Stimulated activated CD8-positive, alpha-beta memory T cell treated with anti-CD3 and anti-CD28 coated beads, Interleukin-7, amount 100 ng/mL, for 4 hours (primary cell): Measurements from ENCODE around the gene ZNF816.
"Not testable (repeated sequence)": the region's sequence is repeated elsewhere in the genome, so short reads cannot be mapped to it uniquely, and the experiment has no call there.

Experiments used
- DNase-seq, 2 donors: peaks; one replicate each; pipeline ENCODE4 v3.0.0-alpha.2; 2020; ENCODE audit warnings: low read depth in 2 of 2

Gene ZNF816

DNA sequence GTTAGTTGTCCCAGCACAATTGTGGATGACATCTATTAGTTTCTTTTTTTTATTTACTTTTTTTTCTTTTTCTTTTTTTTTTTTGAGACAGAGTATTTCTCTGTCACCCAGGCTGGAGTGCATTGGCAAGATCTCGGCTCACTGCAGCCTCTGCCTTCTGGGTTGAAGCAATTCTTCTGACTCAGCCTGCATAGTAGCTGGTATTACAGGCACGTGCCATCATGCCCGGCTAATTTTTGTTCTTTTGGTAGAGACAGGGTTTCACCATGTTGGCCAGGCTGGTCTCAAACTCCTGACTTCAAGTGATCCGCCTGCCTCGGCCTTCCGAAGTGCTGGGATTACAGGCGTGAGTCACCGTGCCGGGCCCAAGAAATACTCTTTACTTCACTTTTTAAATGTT, 38.0 kb downstream of the ZNF816 start:
- not testable (repeated sequence) for DNase-seq

DNA sequence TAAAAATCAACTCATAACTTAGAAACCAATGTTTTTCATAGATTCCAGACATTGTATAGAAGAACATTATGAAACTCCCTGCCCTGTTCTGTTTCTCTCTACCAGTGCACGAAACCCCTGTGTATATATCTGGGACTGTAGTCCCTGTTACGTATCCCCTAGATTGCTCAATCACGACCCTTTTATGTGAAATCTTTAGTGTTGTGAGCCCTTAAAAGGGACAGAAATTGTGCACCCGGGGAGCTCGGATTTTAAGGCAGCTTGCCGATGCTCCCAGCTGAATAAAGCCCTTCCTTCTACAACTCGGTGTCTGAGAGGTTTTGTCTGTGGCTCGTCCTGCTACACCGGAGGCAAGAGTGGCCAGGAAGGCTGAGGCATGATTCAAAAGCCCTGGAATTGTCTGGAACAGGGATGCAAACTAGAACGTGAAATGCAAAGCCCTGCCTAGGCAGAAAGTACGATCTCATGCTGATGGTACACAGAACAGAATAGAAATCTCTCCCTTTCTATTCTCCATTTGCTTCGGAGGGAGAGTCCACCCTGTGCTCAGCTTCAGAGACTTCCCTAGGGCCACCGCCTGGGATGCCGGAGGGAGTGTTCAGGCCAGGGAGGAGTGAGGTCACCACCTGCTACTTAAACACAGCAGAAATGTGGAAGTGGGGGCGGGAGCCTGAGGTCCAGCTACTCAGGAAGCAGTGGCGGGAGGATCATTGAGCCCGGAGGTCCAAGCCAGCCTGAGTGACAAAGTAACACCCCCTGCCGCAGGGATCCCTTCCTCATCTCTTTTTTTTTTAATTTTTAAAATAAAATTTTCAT, 38.7 kb downstream of the ZNF816 start:
- DNase-seq = no peak

DNA sequence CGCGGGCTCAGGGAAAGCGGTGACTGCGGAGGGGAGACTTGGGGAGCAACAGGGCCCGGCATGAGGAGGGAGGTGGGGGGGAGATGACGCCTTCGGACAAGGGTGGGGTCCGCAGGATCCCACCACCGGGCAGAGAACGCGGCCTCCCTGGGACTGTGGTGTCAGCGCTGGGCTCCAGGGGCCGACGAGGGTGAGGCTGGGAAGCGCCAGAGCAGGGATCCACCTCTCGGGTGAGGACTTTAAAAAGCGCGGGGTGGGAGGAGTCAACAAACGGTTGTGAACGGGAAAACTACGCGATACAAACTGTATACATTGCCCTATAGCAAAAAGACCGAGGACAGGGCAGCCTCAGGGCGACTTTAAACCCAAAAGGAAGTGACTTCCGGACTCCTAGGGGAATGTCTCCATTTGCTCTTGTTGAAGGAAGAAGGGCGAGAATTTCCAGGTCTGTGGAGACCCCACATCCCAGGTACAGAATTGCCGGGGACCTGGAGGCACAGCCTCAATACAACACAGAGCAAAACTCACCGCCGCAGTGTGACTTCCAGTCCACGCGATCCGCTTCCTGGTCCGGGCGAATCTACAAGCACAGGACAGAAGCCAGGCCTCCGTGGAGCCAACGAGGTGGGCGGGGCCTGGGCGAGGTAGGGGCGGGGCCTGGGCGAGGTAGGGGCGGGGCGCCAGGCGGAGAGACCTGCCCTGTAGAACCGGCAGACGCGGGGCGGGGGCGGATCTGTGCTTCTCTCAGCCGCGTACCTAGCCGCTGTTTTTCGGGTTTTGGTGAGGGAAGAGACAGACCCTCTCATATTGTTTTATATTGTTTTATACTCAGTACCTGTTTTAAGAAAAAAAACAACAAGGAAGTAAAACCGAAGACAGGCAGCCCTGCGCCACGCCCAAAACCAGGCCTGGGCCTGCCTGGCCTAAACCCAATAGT, 39.6 kb downstream of the ZNF816 start, which contains the start of gene ZNF888:
ZNF888 (minus strand) TSS at position 588 of the 937 bp plus-strand sequence. CDS start 5,555 bp downstream, outside the sequence.
- peak; percentile 68 to 76 for DNase-seq

DNA sequence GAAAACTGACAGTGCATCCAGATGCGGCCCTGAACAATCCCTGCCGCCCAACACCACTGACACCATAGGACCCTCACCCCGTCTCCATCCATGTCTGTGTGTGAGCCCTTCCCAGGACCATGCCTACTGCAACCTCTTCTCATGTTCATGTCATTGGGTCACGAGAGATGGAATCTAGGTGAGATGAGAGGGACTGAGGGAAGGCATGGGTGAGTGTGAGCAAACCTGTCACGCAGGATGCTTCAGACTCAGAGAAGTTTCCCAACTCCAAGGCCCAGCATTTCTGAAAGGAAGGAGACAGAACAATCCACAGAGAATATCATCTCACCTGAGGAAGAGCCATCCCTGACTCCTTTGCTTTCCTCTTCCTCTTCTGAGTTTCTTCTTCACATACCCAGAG, 45.1 kb downstream of the ZNF816 start:
- DNase-seq = no peak

DNA sequence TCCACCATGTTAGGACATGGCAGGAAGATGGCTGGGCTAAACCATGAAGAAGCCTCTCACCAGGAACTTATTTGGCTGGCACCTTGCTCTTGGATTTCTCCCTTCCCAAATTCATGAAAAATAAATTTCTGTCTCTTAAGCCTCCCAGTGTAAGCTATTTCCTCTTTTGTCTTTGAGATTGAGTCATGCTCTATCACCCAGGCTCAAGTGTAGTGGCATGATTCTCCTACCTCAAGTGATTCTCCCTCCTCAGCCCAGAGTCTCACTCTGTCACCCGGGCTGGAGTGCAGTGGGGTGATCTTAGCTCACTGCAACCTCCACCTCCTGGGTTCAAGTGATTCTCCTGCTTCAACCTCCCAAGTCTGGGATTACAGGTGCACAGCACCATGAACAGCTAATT, 52.0 kb downstream of the ZNF816 start:
- no peak for DNase-seq

DNA sequence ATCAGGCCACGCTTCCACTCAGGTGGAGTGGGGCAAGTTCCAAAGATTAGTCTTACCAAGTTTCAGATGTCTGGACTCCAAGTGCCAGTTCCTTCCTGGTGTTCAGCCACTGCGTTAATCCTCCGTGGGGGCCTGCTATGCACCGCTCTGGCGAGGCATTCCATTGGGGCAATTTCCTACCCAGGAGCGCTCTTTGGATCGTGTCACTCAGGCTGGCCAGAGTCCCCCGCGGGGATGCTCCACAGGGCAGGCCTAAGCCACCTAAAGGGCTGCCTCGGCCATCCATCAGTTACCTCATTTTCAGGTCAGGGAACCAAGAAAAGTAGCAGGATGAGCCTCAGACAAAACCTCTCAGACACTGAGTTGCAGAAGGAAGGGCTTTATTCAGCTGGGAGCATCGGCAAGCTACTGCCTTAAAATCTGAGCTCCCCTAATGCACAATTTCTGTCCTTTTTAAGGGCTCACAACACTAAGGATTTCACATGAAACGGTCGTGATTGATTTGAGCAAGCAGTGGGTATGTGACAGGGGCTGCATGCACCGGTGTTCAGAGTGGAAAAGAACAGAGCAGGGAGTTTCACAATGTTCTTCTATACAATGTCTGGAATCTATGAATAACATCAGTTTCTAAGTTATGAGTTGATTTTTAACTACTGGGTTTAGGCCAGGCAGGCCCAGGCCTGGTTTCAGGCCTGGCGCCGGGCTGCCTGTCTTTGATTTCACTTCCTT, 58.5 kb downstream of the ZNF816 start:
- DNase-seq = not testable (repeated sequence)

DNA sequence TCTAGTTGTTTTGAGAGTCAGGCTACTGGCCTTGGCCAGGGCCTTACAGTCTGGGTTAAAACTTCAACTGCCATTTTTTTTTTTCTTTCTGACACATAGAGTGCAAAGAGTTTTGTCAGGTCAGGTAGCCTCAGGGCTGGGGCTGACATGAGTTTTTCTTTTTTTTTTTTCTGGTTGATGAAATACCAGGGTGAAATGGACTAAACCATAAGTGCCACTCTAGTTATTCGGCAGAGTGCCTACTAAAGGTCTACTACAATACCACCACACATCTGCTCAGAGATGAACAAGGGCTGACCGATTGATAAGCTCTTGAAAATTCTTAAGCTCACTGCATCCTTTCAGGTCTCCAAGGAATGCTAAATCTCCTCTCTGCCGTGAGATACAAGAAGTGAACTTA, 60.8 kb downstream of the ZNF816 start:
- DNase-seq = no peak
